ENCODE results near the gene CCDC158.

DNA sequence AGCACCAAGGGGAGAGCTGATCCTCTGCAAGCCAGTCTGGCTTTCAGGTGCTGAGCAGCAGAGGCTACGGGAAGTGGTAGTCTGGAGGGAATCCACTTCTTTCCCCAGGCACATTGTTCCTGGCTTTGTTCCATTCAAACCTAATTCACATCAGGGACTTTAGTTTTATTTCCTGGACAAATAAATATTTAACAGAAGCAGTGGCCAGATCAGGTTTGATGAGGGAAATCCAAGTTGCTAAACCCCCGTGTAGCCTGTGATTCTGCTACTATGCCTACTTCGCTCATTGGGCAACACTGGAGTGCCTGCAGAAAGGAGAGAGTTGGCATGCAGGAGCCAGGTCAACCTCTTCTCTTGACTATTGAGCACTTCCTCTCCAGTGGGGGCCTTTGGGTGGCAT, 128.2 kb downstream of the CCDC158 start:
- no peak for TF ChIP-seq CTCF (IDR thresholded peaks at IDR 0.05)
- no peak for TF ChIP-seq POLR2A (IDR thresholded peaks at IDR 0.05)

All from ovary (tissue), 3 donors.